Uterus (tissue), 2 donors: ENCODE measurements around the gene ZNF729.

Source experiments
- POLR2A ChIP-seq, 2 donors: fragments of 450-650 bp; IDR thresholded peaks; one replicate each; pipeline ENCODE4 v1.6.1; 2016; ENCODE audit warnings: antibody characterized with exemption in 2 of 2, mild to moderate bottlenecking in 1 of 2, moderate library complexity in 1 of 2
- TF ChIP-seq, protein P1 (sequence below), 4 experiments: fragments of 200-600 bp in 2 of 4; fragments of 450-650 bp in 2 of 4; sonication (generic) in 2 of 4; IDR thresholded peaks; one replicate each; pipeline ENCODE4 v1.5.1; 2016 to 2019; ENCODE audit warnings: antibody characterized with exemption in 4 of 4, mild to moderate bottlenecking in 2 of 4, moderate library complexity in 1 of 4

DNA sequence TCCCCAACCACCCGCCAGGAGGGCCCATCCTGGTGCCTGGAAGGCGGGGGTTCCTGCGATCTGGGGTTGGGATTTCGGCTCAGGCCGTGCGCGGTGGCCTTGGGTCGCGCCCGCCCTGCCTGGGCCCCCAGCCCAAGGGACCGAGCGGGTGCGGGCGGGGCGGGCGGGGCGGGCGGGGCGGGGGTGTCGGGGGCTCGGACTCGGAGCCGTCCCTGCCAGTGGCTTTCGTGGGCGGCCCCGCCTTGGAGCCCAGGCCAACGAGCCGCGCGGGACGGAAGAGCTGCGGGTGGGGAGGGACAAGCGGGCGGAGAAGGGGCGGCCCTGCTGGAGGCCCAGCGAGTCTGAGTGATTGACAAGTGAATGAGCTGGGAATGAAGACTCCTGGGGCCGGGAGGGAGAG, 24.6 kb upstream of the ZNF729 start:
- TF ChIP-seq, protein P1, sequence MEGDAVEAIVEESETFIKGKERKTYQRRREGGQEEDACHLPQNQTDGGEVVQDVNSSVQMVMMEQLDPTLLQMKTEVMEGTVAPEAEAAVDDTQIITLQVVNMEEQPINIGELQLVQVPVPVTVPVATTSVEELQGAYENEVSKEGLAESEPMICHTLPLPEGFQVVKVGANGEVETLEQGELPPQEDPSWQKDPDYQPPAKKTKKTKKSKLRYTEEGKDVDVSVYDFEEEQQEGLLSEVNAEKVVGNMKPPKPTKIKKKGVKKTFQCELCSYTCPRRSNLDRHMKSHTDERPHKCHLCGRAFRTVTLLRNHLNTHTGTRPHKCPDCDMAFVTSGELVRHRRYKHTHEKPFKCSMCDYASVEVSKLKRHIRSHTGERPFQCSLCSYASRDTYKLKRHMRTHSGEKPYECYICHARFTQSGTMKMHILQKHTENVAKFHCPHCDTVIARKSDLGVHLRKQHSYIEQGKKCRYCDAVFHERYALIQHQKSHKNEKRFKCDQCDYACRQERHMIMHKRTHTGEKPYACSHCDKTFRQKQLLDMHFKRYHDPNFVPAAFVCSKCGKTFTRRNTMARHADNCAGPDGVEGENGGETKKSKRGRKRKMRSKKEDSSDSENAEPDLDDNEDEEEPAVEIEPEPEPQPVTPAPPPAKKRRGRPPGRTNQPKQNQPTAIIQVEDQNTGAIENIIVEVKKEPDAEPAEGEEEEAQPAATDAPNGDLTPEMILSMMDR (IDR thresholded peaks at IDR 0.05): no peak
- TF ChIP-seq POLR2A (IDR thresholded peaks at IDR 0.05): no peak
